Renal cortical epithelial cell (primary cell): ENCODE data around the gene DNAAF8. TPM values are rescaled to one million over a fixed set of nuclear protein-coding genes. Genes with fewer than 3 reads are reported as not detected.

Experiments used
- DNase-seq: peaks from one replicate; pipeline ENCODE4 v3.0.0-alpha.2; 2011; ENCODE audit warnings: low read depth
- total RNA-seq: library from RNA; depleted of rRNA; stranded (reverse); fragments of >200 nt; gene quantifications from 2 replicates; pipeline ENCODE4 v1.2.3, GENCODE V29; 2014

Gene DNAAF8
- total RNA-seq = 1.0 and 1.7 TPM in 2 replicates

GRCh38 chr16:4734063-4734729 lies at the start of gene DNAAF8, which contains the start of gene ANKS3:
Gene DNAAF8, plus strand, starts transcription at chr16:4734537. Its CDS starts 1,978 bp downstream, at chr16:4736515.
Gene ANKS3, minus strand, starts transcription at chr16:4734271. Its CDS starts 4,122 bp downstream, at chr16:4730149.
- DNase-seq = peak; percentile 94

GRCh38 chr16:4684763-4685162 lies 49.6 kb upstream of the DNAAF8 start:
- peak; percentile 25 for DNase-seq

- DNase-seq = no peak
Measured at GRCh38 chr16:4685292-4685691, 49.0 kb upstream of the DNAAF8 start.

GRCh38 chr16:4685776-4686496 lies 48.4 kb upstream of the DNAAF8 start:
- DNase-seq = no peak

GRCh38 chr16:4686497-4687210 lies 47.7 kb upstream of the DNAAF8 start:
- DNase-seq = no peak

- no peak for DNase-seq
Measured at GRCh38 chr16:4687416-4687815, 46.9 kb upstream of the DNAAF8 start.

GRCh38 chr16:4687946-4688673 lies 46.2 kb upstream of the DNAAF8 start:
- no peak for DNase-seq

GRCh38 chr16:4688674-4689045 lies 45.7 kb upstream of the DNAAF8 start:
- no peak for DNase-seq

GRCh38 chr16:4689091-4689671 lies 45.2 kb upstream of the DNAAF8 start:
- DNase-seq = no peak

GRCh38 chr16:4689864-4690704 lies 44.3 kb upstream of the DNAAF8 start:
- DNase-seq = no peak

GRCh38 chr16:4690946-4691665 lies 43.2 kb upstream of the DNAAF8 start:
- no peak for DNase-seq

GRCh38 chr16:4691666-4692412 lies 42.5 kb upstream of the DNAAF8 start:
- DNase-seq = no peak

- DNase-seq = no peak
Measured at GRCh38 chr16:4692460-4693295, 41.7 kb upstream of the DNAAF8 start.

- peak; percentile 77 for DNase-seq
Measured at GRCh38 chr16:4693296-4693955, 40.9 kb upstream of the DNAAF8 start, which contains the start of gene NUDT16L1. Gene NUDT16L1, plus strand, starts transcription at chr16:4693562. Its CDS starts 165 bp downstream, at chr16:4693727.

GRCh38 chr16:4693956-4694641 lies 40.2 kb upstream of the DNAAF8 start:
- peak; percentile 37 for DNase-seq

GRCh38 chr16:4694642-4695451 lies 39.5 kb upstream of the DNAAF8 start:
- DNase-seq = no peak
